Peyer's patch (tissue), 4 donors: ENCODE measurements around the gene SCLY. TPM values are rescaled to one million over a fixed set of nuclear protein-coding genes. Genes with fewer than 3 reads are reported as not detected.

Source experiments
- DNase-seq, 3 donors: peaks; one replicate each; pipeline ENCODE4 v3.0.0-alpha.2; 2017 to 2019
- H3K27ac ChIP-seq, 4 donors: fragments of 200-600 bp; sonication (generic); one replicate each; pipeline ENCODE4 v1.5.1; 2016 to 2019
- H3K27me3 ChIP-seq, 2 donors: fragments of 200-600 bp; sonication (generic); one replicate each; pipeline ENCODE4 v1.5.1; 2019
- H3K36me3 ChIP-seq, 3 donors: fragments of 200-600 bp; sonication (generic); one replicate each; pipeline ENCODE4 v1.5.1; 2016 to 2019
- H3K4me1 ChIP-seq, 4 donors: fragments of 200-600 bp; sonication (generic); one replicate each; pipeline ENCODE4 v1.5.1; 2016 to 2019
- H3K4me3 ChIP-seq, 4 donors: fragments of 200-600 bp; sonication (generic); 1 replicate in 3 of 4; 2 replicates in 1 of 4; pipeline ENCODE4 v1.5.1; 2016 to 2019; ENCODE audit warnings: mild to moderate bottlenecking in 1 of 4
- H3K9me3 ChIP-seq, 4 donors: fragments of 200-600 bp; sonication (generic); one replicate each; pipeline ENCODE4 v1.5.1; 2016 to 2019; ENCODE audit warnings: mild to moderate bottlenecking in 1 of 4
- CTCF ChIP-seq, 6 experiments: fragments of 450-650 bp in 4 of 6; fragments of 200-600 bp in 2 of 6; sonication (generic) in 1 of 6; IDR thresholded peaks; one replicate each; pipeline ENCODE4 v1.5.1; 2017 to 2019; ENCODE audit warnings: antibody characterized with exemption in 6 of 6, mild to moderate bottlenecking in 3 of 6, moderate library complexity in 1 of 6
- POLR2A ChIP-seq, 2 donors: fragments of 450-650 bp; IDR thresholded peaks; one replicate each; pipeline ENCODE4 v1.5.1; 2017; ENCODE audit warnings: antibody characterized with exemption in 2 of 2, mild to moderate bottlenecking in 2 of 2, moderate library complexity in 2 of 2
- small RNA-seq, 2 donors: library from RNA; depleted of rRNA; stranded (forward); fragments of <200 nt; gene quantifications; one replicate each; pipeline ENCODE3, GENCODE V24; 2016
- total RNA-seq, 4 donors: library from RNA; depleted of rRNA; stranded (reverse); fragments of >200 nt; gene quantifications; one replicate each; pipeline ENCODE4 v1.1.0, GENCODE V29; 2016

SCLY gene
- total RNA-seq, 4 donors from 2014 or later: 13.2 to 45.2 (median 24.2) TPM

DNA sequence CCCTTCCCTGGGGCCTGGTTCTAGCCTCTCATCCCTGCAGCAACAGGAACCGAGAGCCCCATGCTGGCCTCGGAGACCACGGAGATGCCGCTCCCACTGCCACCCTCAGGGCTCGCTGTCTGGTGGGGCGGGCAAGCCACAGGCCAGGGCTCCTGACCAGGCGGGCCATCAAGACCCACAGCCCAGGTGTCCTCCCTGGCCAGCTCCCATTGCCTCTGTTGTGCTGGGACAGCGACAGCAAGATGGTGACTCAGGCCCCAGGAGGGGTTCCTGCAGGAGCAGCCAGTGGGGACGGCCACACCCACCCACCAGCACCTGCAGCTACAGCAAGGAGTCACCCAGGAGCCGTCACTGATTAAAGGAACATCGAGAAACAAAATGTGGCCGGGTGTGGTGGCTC is 85.0 kb downstream of the SCLY start:
- H3K27me3 ChIP-seq: no peaks in the 10 kb centered on the region
- H3K36me3 ChIP-seq: no peaks in the 10 kb centered on the region
- H3K4me3 ChIP-seq: no peak overlapping the region
- peaks cover 0 to 28% (median 4%) of the 10 kb centered on the region in 4 donors for H3K4me1 ChIP-seq
- no peaks in the 10 kb centered on the region for H3K9me3 ChIP-seq
- no peak for TF ChIP-seq POLR2A (IDR thresholded peaks at IDR 0.05)
- no peak for TF ChIP-seq CTCF (IDR thresholded peaks at IDR 0.05)
- H3K27ac ChIP-seq: no peak overlapping the region
- DNase-seq: no peak

DNA sequence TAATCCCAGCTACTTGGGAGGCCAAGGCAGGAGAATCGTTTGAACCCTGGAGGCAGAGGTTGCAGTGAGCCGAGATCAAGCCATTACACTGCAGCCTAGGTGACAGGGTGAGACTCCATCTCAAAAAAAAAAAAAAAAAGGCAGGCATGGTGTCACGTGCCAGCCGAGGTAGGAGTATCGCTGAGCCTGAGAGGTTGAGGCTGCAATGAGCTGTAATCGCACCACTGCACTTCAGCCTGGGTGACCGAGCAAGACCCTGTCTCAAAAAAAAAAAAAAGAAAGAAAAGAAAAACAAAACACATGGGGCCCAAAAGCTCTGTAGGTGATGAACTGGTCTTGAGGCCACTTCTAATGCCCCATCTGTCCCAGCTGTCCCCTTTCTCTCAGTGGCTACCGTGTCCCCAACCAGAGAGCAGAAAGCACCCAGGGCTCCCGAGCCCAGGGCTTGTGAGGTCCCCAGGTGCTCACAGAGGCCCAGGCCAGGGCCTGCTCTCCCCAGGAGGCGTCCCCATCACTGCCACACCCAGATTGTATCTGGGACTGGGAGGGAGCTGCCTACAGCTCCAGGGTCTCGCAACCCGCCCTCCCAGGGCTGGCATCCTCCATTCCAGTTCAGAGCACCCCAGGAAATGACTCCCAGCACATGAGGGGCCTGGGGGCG is 86.2 kb downstream of the SCLY start:
- Histone ChIP-seq H3K9me3 (no peaks in the 10 kb centered on the region), H3K4me1 (peaks cover 0 to 18% (median 2%) of the 10 kb centered on the region in 4 donors), H3K4me3 (no peak overlapping the region), H3K27me3 (no peaks in the 10 kb centered on the region), H3K36me3 (no peaks in the 10 kb centered on the region), H3K27ac (no peak overlapping the region)
- TF ChIP-seq POLR2A (IDR thresholded peaks at IDR 0.05): no peak
- TF ChIP-seq CTCF (IDR thresholded peaks at IDR 0.05): no peak
- no peak for DNase-seq

- Histone ChIP-seq H3K27ac (no peak overlapping the region), H3K36me3 (no peaks in the 10 kb centered on the region)
- DNase-seq: no peak
Measured at GRCh38 chr2:238148981-238149380, 88.2 kb downstream of the SCLY start.

More at GRCh38 chr2:238148981-238149380, 88.2 kb downstream of the SCLY start:
- H3K4me1 ChIP-seq: no peaks in the 10 kb centered on the region
- TF ChIP-seq POLR2A (IDR thresholded peaks at IDR 0.05) (no peak), CTCF (IDR thresholded peaks at IDR 0.05) (no peak)
- no peaks in the 10 kb centered on the region for H3K27me3 ChIP-seq
- no peak overlapping the region for H3K4me3 ChIP-seq
- H3K9me3 ChIP-seq: no peaks in the 10 kb centered on the region

Small RNA genes lying within 50 kb of the gene (small RNA-seq; reads per million reads assigned to genes)
- gene RNU6-1333P: 0 reads per million in 2 donors

Other genes starting within 250 kb of the SCLY start
- gene RAMP1, start 201.4 kb upstream of the SCLY start, total RNA-seq: 10 to 100 TPM; 11.6 to 87.4 (median 37.1) TPM
- 10 to 100 TPM; 21.5 to 67.7 (median 50.3) TPM for gene UBE2F, start 94.0 kb upstream of the SCLY start, total RNA-seq
- gene ESPNL, start 39.3 kb downstream of the SCLY start, total RNA-seq: 1 to 10 TPM in 1 of 4 donors, under 1 TPM in 1, not detected in 2; 0.27 to 2.5 TPM
- under 1 TPM in 2 of 4 donors, not detected in 2; 0.27 to 0.28 TPM for gene KLHL30, start 77.7 kb downstream of the SCLY start, total RNA-seq
- gene ERFE, start 98.0 kb downstream of the SCLY start, total RNA-seq: under 1 TPM in 3 of 4 donors, not detected in 1; 0.40 to 0.57 (median 0.53) TPM
- 10 to 100 TPM; 35.7 to 52.4 (median 43.8) TPM for gene ILKAP, start 142.7 kb downstream of the SCLY start, total RNA-seq
- gene HES6, start 179.0 kb downstream of the SCLY start, total RNA-seq: 100 to 1,000 TPM in 1 of 4 donors, 10 to 100 TPM in 3; 26.6 to 128 (median 51.1) TPM
- 10 to 100 TPM; 15.6 to 65.2 (median 38.2) TPM for gene PER2, start 227.6 kb downstream of the SCLY start, total RNA-seq